HFFc6 (cell line): Measurements from ENCODE around the gene SLC47A2. TPM values are rescaled to one million over a fixed set of nuclear protein-coding genes. Genes with fewer than 3 reads are reported as not detected.

Experiments used
- DNase-seq: peaks from one replicate; pipeline ENCODE4 v3.0.0-alpha.2; 2018
- H3K27ac Mint-ChIP-seq: 2 replicates; pipeline ENCODE4 v1.8.0; 2020; ENCODE audit warnings: mild to moderate bottlenecking, mixed read lengths
- H3K27me3 Mint-ChIP-seq: 2 replicates; pipeline ENCODE4 v1.8.0; 2021; ENCODE audit warnings: mild to moderate bottlenecking, moderate library complexity, mixed read lengths; ENCODE audit not compliant: insufficient read depth
- H3K36me3 Mint-ChIP-seq: 2 replicates; pipeline ENCODE4 v1.8.0; 2021; ENCODE audit warnings: low read depth, mixed read lengths
- H3K4me1 Mint-ChIP-seq: 2 replicates; pipeline ENCODE4 v1.8.0; 2020; ENCODE audit warnings: low read depth, mixed read lengths
- H3K4me3 Mint-ChIP-seq: 2 replicates; pipeline ENCODE4 v1.8.0; 2020; ENCODE audit warnings: mild to moderate bottlenecking, moderate library complexity, mixed read lengths
- H3K9me3 Mint-ChIP-seq: 2 replicates; pipeline ENCODE4 v1.8.0; 2020; ENCODE audit warnings: mild to moderate bottlenecking, mixed read lengths
- total RNA-seq, 6 experiments: library from RNA; stranded (reverse); fragmentation: NEBNext Ultra II Directional; extraction: Animal tissue kit (Norgen Biotek cat#: 25700); gene quantifications; 2 replicates in 1 of 6; 3 replicates in 5 of 6; pipeline ENCODE4 v1.2.3, GENCODE V29; 2021
- TF ChIP-seq, protein P1 (sequence below): fragments of 200-600 bp; sonication (generic); IDR thresholded peaks from 2 replicates; pipeline ENCODE4 v1.5.0; 2021; ENCODE audit warnings: antibody characterized with exemption, mild to moderate bottlenecking

The SLC47A2 gene
- total RNA-seq, 6 experiments from 2014 or later, result not detected

- H3K27ac Mint-ChIP-seq, result no peak overlapping the region
- no peak overlapping the region for H3K4me3 Mint-ChIP-seq
- TF ChIP-seq, protein P1, sequence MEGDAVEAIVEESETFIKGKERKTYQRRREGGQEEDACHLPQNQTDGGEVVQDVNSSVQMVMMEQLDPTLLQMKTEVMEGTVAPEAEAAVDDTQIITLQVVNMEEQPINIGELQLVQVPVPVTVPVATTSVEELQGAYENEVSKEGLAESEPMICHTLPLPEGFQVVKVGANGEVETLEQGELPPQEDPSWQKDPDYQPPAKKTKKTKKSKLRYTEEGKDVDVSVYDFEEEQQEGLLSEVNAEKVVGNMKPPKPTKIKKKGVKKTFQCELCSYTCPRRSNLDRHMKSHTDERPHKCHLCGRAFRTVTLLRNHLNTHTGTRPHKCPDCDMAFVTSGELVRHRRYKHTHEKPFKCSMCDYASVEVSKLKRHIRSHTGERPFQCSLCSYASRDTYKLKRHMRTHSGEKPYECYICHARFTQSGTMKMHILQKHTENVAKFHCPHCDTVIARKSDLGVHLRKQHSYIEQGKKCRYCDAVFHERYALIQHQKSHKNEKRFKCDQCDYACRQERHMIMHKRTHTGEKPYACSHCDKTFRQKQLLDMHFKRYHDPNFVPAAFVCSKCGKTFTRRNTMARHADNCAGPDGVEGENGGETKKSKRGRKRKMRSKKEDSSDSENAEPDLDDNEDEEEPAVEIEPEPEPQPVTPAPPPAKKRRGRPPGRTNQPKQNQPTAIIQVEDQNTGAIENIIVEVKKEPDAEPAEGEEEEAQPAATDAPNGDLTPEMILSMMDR, result no peak
- H3K36me3 Mint-ChIP-seq, result peaks cover 31% of the 10 kb centered on the region
- H3K27me3 Mint-ChIP-seq, result peaks cover 5% of the 10 kb centered on the region; the same call in 1 of the 2 replicates
- no peak for DNase-seq
- no peaks in the 10 kb centered on the region for H3K9me3 Mint-ChIP-seq
- H3K4me1 Mint-ChIP-seq, result peaks cover 37% of the 10 kb centered on the region
These were observed 63.8 kb downstream of the SLC47A2 start for GRCh38 chr17:19652595-19652994.

- Mint-ChIP-seq H3K27me3 (peaks cover 6% of the 10 kb centered on the region; the same call in 1 of the 2 replicates), H3K4me1 (peaks cover 46% of the 10 kb centered on the region), H3K27ac (no peak overlapping the region), H3K36me3 (peaks cover 31% of the 10 kb centered on the region), H3K4me3 (no peak overlapping the region), H3K9me3 (no peaks in the 10 kb centered on the region)
- TF ChIP-seq, protein P1, result no peak
- no peak for DNase-seq
These were observed 64.7 kb downstream of the SLC47A2 start for GRCh38 chr17:19651451-19652238.

- Mint-ChIP-seq H3K27ac (no peak overlapping the region), H3K4me1 (peaks cover 55% of the 10 kb centered on the region), H3K36me3 (peaks cover 26% of the 10 kb centered on the region), H3K27me3 (peaks cover 6% of the 10 kb centered on the region; the same call in 1 of the 2 replicates), H3K9me3 (no peaks in the 10 kb centered on the region), H3K4me3 (peak overlapping the region; percentile 42; the same call in 1 of the 2 replicates)
- TF ChIP-seq, protein P1, result no peak
- DNase-seq, result peak; percentile 33
These were observed 65.6 kb downstream of the SLC47A2 start for GRCh38 chr17:19650826-19651225.

- TF ChIP-seq, protein P1, result no peak
- no peak for DNase-seq
- Mint-ChIP-seq H3K4me1 (peaks cover 67% of the 10 kb centered on the region), H3K27me3 (peaks cover 6% of the 10 kb centered on the region; the same call in 1 of the 2 replicates), H3K4me3 (peak overlapping the region; percentile 96), H3K9me3 (no peaks in the 10 kb centered on the region), H3K36me3 (peaks cover 14% of the 10 kb centered on the region), H3K27ac (no peak overlapping the region; the same call in 1 of the 2 replicates)
These were observed 67.2 kb downstream of the SLC47A2 start for GRCh38 chr17:19649274-19649541.

GRCh38 chr17:19648475-19649273, 67.7 kb downstream of the SLC47A2 start, which contains the start of gene ALDH3A2:
Gene ALDH3A2 (plus strand): TSS chr17:19648751. CDS start chr17:19648972, 221 bp downstream.
- TF ChIP-seq, protein P1, result peak; percentile 39
- Mint-ChIP-seq H3K4me3 (peak within 1 kb of the TSS; percentile 96), H3K27me3 (peaks cover 6% of the 10 kb centered on the region; the same call in 1 of the 2 replicates), H3K4me1 (peaks cover 67% of the 10 kb centered on the region), H3K36me3 (peaks cover 11% of the 10 kb centered on the region), H3K9me3 (no peaks in the 10 kb centered on the region), H3K27ac (peak within 1 kb of the TSS; percentile 98)
- peak; percentile 88 for DNase-seq
